Stimulated activated CD4-positive, alpha-beta T cell treated with anti-CD3 and anti-CD28 coated beads, Interleukin-1b, Interleukin-23, amount 100 ng/mL, for 4 hours (primary cell): ENCODE measurements around the gene CEP131.

ENCODE experiments used
- DNase-seq, 2 donors: peaks; one replicate each; pipeline ENCODE4 v3.0.0-alpha.2; 2020; ENCODE audit warnings: low read depth in 2 of 2

The CEP131 gene

GRCh38 chr17:81187120-81187519 lies 35.6 kb downstream of the CEP131 start:
- DNase-seq: no peak

GRCh38 chr17:81186203-81186602 lies 36.6 kb downstream of the CEP131 start:
- DNase-seq: no peak

GRCh38 chr17:81184555-81184954 lies 38.2 kb downstream of the CEP131 start:
- no peak for DNase-seq

- DNase-seq: no peak
Observed at GRCh38 chr17:81183807-81184206, 39.0 kb downstream of the CEP131 start.

GRCh38 chr17:81183316-81183715 lies 39.4 kb downstream of the CEP131 start:
- no peak for DNase-seq

- DNase-seq: no peak
Observed at GRCh38 chr17:81182596-81182995, 40.2 kb downstream of the CEP131 start.

GRCh38 chr17:81181811-81182185 lies 41.0 kb downstream of the CEP131 start:
- DNase-seq: no peak

GRCh38 chr17:81180836-81181810 lies 41.6 kb downstream of the CEP131 start:
- no peak for DNase-seq

- no peak for DNase-seq
Observed at GRCh38 chr17:81179861-81180260, 42.9 kb downstream of the CEP131 start.

- no peak for DNase-seq
Observed at GRCh38 chr17:81179220-81179619, 43.5 kb downstream of the CEP131 start.

GRCh38 chr17:81178136-81179091 lies 44.4 kb downstream of the CEP131 start:
- no peak for DNase-seq

GRCh38 chr17:81176666-81177065 lies 46.1 kb downstream of the CEP131 start:
- DNase-seq: no peak

GRCh38 chr17:81173762-81174155 lies 49.0 kb downstream of the CEP131 start:
- DNase-seq: no peak

GRCh38 chr17:81173052-81173761 lies 49.6 kb downstream of the CEP131 start:
- no peak for DNase-seq

- DNase-seq: no peak
Observed at GRCh38 chr17:81171941-81172340, 50.8 kb downstream of the CEP131 start.

GRCh38 chr17:81170727-81171494 lies 51.9 kb downstream of the CEP131 start:
- no peak for DNase-seq

- DNase-seq: no peak
Observed at GRCh38 chr17:81169870-81170309, 52.9 kb downstream of the CEP131 start.

- no peak for DNase-seq
Observed at GRCh38 chr17:81167638-81168037, 55.1 kb downstream of the CEP131 start.

GRCh38 chr17:81167194-81167524 lies 55.6 kb downstream of the CEP131 start:
- DNase-seq: no peak

GRCh38 chr17:81166033-81166492 lies 56.7 kb downstream of the CEP131 start, which contains the start of gene AATK:
Gene AATK (minus strand): TSS chr17:81166221. CDS start chr17:81165992, 229 bp downstream.
- DNase-seq: no peak
